ENCODE results near the gene ZGRF1.

Gene ZGRF1, protein sequence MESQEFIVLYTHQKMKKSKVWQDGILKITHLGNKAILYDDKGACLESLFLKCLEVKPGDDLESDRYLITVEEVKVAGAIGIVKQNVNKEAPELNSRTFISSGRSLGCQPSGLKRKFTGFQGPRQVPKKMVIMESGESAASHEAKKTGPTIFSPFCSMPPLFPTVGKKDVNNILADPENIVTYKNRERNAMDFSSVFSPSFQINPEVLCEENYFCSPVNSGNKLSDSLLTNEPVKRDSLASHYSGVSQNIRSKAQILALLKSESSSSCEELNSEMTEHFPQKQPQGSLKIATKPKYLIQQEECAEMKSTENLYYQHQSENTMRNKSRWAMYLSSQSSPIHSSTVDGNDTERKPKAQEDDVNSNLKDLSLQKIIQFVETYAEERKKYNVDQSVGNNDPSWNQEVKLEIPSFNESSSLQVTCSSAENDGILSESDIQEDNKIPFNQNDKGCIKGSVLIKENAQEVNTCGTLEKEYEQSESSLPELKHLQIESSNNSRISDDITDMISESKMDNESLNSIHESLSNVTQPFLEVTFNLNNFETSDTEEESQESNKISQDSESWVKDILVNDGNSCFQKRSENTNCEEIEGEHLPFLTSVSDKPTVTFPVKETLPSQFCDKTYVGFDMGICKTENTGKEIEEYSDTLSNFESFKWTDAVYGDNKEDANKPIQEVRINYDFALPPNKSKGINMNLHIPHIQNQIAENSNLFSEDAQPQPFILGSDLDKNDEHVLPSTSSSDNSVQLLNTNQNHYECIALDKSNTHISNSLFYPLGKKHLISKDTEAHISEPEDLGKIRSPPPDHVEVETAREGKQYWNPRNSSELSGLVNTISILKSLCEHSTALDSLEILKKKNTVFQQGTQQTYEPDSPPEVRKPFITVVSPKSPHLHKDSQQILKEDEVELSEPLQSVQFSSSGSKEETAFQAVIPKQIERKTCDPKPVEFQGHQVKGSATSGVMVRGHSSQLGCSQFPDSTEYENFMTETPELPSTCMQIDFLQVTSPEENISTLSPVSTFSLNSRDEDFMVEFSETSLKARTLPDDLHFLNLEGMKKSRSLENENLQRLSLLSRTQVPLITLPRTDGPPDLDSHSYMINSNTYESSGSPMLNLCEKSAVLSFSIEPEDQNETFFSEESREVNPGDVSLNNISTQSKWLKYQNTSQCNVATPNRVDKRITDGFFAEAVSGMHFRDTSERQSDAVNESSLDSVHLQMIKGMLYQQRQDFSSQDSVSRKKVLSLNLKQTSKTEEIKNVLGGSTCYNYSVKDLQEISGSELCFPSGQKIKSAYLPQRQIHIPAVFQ (N-terminal part only)

DNA sequence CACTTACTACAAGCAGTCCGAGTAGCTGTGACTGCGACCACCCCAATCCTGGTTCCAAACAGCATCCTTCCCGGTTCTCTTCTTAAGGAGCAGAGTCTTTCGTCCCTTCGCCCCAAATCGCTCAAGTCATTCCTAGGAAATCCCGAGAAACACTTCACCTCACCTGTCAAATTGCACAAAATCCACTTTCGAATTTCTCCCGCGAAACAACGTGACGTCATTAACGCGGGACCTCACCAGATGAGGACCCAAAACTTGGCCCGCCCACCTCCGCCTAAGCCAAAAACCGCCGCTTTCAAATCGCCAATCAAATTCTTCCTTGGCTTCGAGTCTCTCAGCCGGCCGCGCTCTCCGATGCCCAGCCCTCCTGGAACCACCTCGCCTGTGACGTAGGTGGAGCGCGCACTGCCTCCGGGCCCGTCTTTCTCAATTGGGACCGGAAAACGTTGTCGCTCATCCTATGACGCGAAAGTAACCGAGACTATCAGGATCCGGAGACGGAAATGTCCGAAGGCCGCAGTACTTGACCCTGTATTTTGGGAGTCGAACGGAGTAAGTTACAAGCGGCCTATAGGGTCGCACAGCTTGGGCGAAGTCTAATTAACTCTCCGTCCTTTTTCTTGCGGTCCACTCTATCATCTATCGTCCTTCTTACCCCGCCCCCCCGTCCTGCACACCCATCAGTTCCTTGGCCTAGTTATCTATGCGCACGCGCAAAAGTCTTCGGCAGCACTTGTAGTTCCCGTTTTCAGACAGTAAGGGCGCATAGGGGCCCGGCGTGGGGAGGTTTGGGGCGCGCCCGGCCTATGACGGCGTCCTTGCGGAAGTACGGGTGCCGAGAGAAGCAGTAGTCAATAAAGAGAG lies at the start of gene ZGRF1, which contains the start of gene LARP7:
Gene ZGRF1, minus strand, starts transcription at position 222 of the 864 bp plus-strand sequence. CDS start 3,733 bp downstream, outside the sequence.
Gene LARP7, plus strand, starts transcription at position 456 of the 864 bp plus-strand sequence. CDS start 7,527 bp downstream, outside the sequence.
- H3K4me3 ChIP-seq (ENCODE audit: low read depth, low read length): peak within 1 kb of the TSS; percentile 83
- TF ChIP-seq, protein P1, sequence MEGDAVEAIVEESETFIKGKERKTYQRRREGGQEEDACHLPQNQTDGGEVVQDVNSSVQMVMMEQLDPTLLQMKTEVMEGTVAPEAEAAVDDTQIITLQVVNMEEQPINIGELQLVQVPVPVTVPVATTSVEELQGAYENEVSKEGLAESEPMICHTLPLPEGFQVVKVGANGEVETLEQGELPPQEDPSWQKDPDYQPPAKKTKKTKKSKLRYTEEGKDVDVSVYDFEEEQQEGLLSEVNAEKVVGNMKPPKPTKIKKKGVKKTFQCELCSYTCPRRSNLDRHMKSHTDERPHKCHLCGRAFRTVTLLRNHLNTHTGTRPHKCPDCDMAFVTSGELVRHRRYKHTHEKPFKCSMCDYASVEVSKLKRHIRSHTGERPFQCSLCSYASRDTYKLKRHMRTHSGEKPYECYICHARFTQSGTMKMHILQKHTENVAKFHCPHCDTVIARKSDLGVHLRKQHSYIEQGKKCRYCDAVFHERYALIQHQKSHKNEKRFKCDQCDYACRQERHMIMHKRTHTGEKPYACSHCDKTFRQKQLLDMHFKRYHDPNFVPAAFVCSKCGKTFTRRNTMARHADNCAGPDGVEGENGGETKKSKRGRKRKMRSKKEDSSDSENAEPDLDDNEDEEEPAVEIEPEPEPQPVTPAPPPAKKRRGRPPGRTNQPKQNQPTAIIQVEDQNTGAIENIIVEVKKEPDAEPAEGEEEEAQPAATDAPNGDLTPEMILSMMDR (conservative IDR thresholded peaks at IDR 0.05; ENCODE audit: low read depth, low read length): peak; percentile 90
- peak; percentile 100 for DNase-seq (ENCODE audit: low read depth)

- H3K4me3 ChIP-seq (ENCODE audit: low read depth, low read length): no peak overlapping the region
- TF ChIP-seq, protein P1 (conservative IDR thresholded peaks at IDR 0.05; ENCODE audit: low read depth, low read length): no peak
- no peak for DNase-seq (ENCODE audit: low read depth)
Measured at GRCh38 chr4:112680996-112681395, 44.3 kb upstream of the ZGRF1 start.

DNA sequence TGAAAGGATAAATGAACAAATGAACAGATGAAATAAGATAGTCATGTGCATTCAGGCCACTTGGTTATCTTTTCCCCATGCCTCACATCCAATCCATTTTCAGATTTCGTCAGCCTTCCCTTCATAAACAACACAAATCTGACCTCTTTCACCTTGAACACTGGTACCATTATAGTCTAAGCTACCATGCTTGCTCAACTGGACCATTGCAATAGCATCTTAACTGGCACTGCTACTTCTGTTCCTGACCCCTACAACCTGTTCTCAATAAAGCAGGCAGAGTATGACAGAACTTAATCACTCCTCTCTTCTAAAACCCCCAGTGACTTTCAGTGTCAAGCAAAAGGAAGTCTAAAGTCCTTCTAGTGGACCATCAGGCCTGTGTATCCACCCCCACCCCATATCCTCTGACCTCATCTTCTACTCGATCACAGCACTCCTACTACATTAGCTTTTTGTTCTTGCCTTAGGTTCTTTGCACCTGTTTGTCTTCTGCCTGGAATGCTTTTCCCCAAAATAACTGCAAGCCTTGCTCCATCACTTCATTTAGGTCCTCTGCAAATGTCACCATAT lies 40.9 kb upstream of the ZGRF1 start:
- no peak overlapping the region for H3K4me3 ChIP-seq (ENCODE audit: low read depth, low read length)
- no peak for DNase-seq (ENCODE audit: low read depth)
- TF ChIP-seq, protein P1 (conservative IDR thresholded peaks at IDR 0.05; ENCODE audit: low read depth, low read length): no peak

DNA sequence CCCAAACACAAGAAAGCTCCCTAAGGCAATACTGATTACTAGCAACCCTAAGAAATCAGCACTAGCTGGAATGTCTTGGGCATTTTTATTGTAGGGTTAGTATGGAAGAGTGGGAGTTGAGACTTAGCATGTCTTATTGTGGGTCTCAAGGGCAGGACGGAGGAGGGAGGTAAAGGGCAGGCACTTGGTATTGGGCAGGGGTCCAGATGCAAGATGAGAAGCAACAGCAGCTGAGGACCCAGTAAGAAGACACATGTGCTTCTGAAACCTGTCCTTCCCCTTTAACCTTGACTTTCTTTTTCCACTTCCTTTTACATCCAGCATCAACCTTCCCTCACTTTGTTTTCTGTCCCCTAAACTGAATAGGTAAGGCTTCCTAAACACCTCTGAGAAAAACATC lies 37.7 kb upstream of the ZGRF1 start:
- TF ChIP-seq, protein P1 (conservative IDR thresholded peaks at IDR 0.05; ENCODE audit: low read depth, low read length): no peak
- H3K4me3 ChIP-seq (ENCODE audit: low read depth, low read length): no peak overlapping the region
- DNase-seq (ENCODE audit: low read depth): no peak

GRCh38 chr4:112673686-112674085 lies 37.0 kb upstream of the ZGRF1 start:
- TF ChIP-seq, protein P1 (conservative IDR thresholded peaks at IDR 0.05; ENCODE audit: low read depth, low read length): no peak
- no peak for DNase-seq (ENCODE audit: low read depth)
- H3K4me3 ChIP-seq (ENCODE audit: low read depth, low read length): no peak overlapping the region
